ENCODE measurements around the gene QRSL1. TPM values are rescaled to one million over a fixed set of nuclear protein-coding genes. Genes with fewer than 3 reads are reported as not detected.
"Not testable (repeated sequence)": the region's sequence is repeated elsewhere in the genome, so short reads cannot be mapped to it uniquely, and the experiment has no call there.

Gene QRSL1
- total RNA-seq: 1 to 10 TPM; 3.0 to 6.2 TPM

- 0 to 1% methylated on average over 28 to 46 of the region's 46 CpGs for WGBS, 2 donors
- Histone ChIP-seq H3K9me3 (no peaks in the 10 kb centered on the region), H3K27me3 (no peaks in the 10 kb centered on the region), H3K4me1 (peaks cover 30% of the 10 kb centered on the region), H3K36me3 (replicated peaks in 1 of 2; ENCODE audit: insufficient read depth in 1 of 2, low read depth in 2 of 2) (no peaks in the 10 kb centered on the region), H3K4me3 (peak within 1 kb of the TSS; percentile 64 to 87), H3K27ac (peak within 1 kb of the TSS; percentile 40 to 84 (median 78))
- intact Hi-C loops (cut with DNase I): no loop called here
- DNase-seq (peak; percentile 84 to 91 (median 87)), ATAC-seq (peak; percentile 100)
- TF ChIP-seq POLR2A (IDR thresholded peaks at IDR 0.05) (peak; percentile 19 to 81 (median 76)), CTCF (IDR thresholded peaks at IDR 0.05) (no peak)
Observed at GRCh38 chr6:106629103-106629858, at the start of gene QRSL1, which contains the start of gene RTN4IP1. Gene QRSL1 (plus strand): TSS chr6:106629578. CDS start chr6:106629682, 104 bp downstream. Gene RTN4IP1 (minus strand): TSS chr6:106629498. CDS start chr6:106629021, 477 bp downstream.

- H3K4me1 ChIP-seq: no peaks in the 10 kb centered on the region
- ATAC-seq: no peak
- no peaks in the 10 kb centered on the region for H3K9me3 ChIP-seq
- no peak for DNase-seq
- no peak for TF ChIP-seq POLR2A (IDR thresholded peaks at IDR 0.05)
- TF ChIP-seq CTCF (IDR thresholded peaks at IDR 0.05): no peak
- no peak overlapping the region for H3K27ac ChIP-seq
- peaks cover 0 to 1% of the 10 kb centered on the region in 2 donors for H3K36me3 ChIP-seq (replicated peaks in 1 of 2; ENCODE audit: insufficient read depth in 1 of 2, low read depth in 2 of 2)
- no peak overlapping the region for H3K4me3 ChIP-seq
- 67 to 80% methylated on average over 1 of the region's 1 CpG for WGBS, 2 donors
- intact Hi-C loops (cut with DNase I): no loop called here
- no peaks in the 10 kb centered on the region for H3K27me3 ChIP-seq
Observed at GRCh38 chr6:106581468-106581867, 47.9 kb upstream of the QRSL1 start.

GRCh38 chr6:106586815-106587415, 42.5 kb upstream of the QRSL1 start:
- DNase-seq (no peak), ATAC-seq (no peak)
- Histone ChIP-seq H3K27ac (no peak overlapping the region), H3K27me3 (no peaks in the 10 kb centered on the region), H3K9me3 (no peaks in the 10 kb centered on the region), H3K4me1 (no peaks in the 10 kb centered on the region), H3K36me3 (replicated peaks in 1 of 2; ENCODE audit: insufficient read depth in 1 of 2, low read depth in 2 of 2) (peaks cover 0 to 1% of the 10 kb centered on the region in 2 donors), H3K4me3 (no peak overlapping the region)
- 95 to 96% methylated on average over 4 of the region's 4 CpGs for WGBS, 2 donors
- intact Hi-C loops (cut with DNase I): no loop called here
- TF ChIP-seq POLR2A (IDR thresholded peaks at IDR 0.05) (no peak), CTCF (IDR thresholded peaks at IDR 0.05) (no peak)

GRCh38 chr6:106588937-106589336, 40.4 kb upstream of the QRSL1 start:
- 75 to 83% methylated on average over 4 to 5 of the region's 5 CpGs for WGBS, 2 donors
- intact Hi-C loops (cut with DNase I); H3K36me3 ChIP-seq (replicated peaks in 1 of 2; ENCODE audit: insufficient read depth in 1 of 2, low read depth in 2 of 2); DNase-seq; ATAC-seq; H3K4me1 ChIP-seq; H3K9me3 ChIP-seq; H3K27ac ChIP-seq; H3K27me3 ChIP-seq; H3K4me3 ChIP-seq: not testable (repeated sequence)

- no peak overlapping the region for H3K4me3 ChIP-seq
Observed at GRCh38 chr6:106591111-106591825, 38.1 kb upstream of the QRSL1 start.

More at GRCh38 chr6:106591111-106591825, 38.1 kb upstream of the QRSL1 start:
- no peaks in the 10 kb centered on the region for H3K27me3 ChIP-seq
- no peak for ATAC-seq
- no peaks in the 10 kb centered on the region for H3K36me3 ChIP-seq (replicated peaks in 1 of 2; ENCODE audit: insufficient read depth in 1 of 2, low read depth in 2 of 2)
- DNase-seq: no peak
- H3K27ac ChIP-seq: no peak overlapping the region
- H3K9me3 ChIP-seq: no peaks in the 10 kb centered on the region
- no peaks in the 10 kb centered on the region for H3K4me1 ChIP-seq
- intact Hi-C loops (cut with DNase I): no loop called here
- 88 to 95% methylated on average over 3 of the region's 3 CpGs for WGBS, 2 donors
- TF ChIP-seq POLR2A (IDR thresholded peaks at IDR 0.05) (no peak), CTCF (IDR thresholded peaks at IDR 0.05) (no peak)

Measured in body of pancreas (tissue), 4 donors.